Gastroesophageal sphincter (tissue), 4 donors: ENCODE results near the gene LAMB4. TPM values are rescaled to one million over a fixed set of nuclear protein-coding genes. Genes with fewer than 3 reads are reported as not detected.

Experiments used
- ATAC-seq: fragments of 150-250 bp; one replicate; pipeline ENCODE4 v1.9.1; 2016; ENCODE audit warnings: mild to moderate bottlenecking, moderate library complexity
- H3K27ac ChIP-seq, 4 donors: fragments of 200-600 bp; sonication (generic) in 3 of 4; 1 replicate in 3 of 4; 2 replicates in 1 of 4; pipeline ENCODE4 v1.5.1; 2016 to 2019
- H3K27me3 ChIP-seq: fragments of 200-600 bp; sonication (generic); one replicate; pipeline ENCODE4 v1.5.1; 2019
- H3K36me3 ChIP-seq, 2 donors: fragments of 200-600 bp; sonication (generic); one replicate each; pipeline ENCODE4 v1.5.1; 2019; ENCODE audit warnings: control low read depth in 1 of 2
- H3K4me1 ChIP-seq, 3 donors: fragments of 200-600 bp; sonication (generic); 1 replicate in 2 of 3; 2 replicates in 1 of 3; pipeline ENCODE4 v1.5.1; 2016 to 2019; ENCODE audit warnings: control low read depth in 2 of 3
- H3K4me3 ChIP-seq, 2 donors: fragments of 200-600 bp; sonication (generic); one replicate each; pipeline ENCODE4 v1.5.1; 2019; ENCODE audit warnings: mild to moderate bottlenecking in 1 of 2, moderate library complexity in 1 of 2
- H3K9me3 ChIP-seq, 3 donors: fragments of 200-600 bp; sonication (generic); one replicate each; pipeline ENCODE4 v1.5.1; 2017 to 2019; ENCODE audit warnings: control low read depth in 2 of 3
- CTCF ChIP-seq, 4 experiments: fragments of 200-600 bp in 2 of 4; fragments of 450-650 bp in 2 of 4; sonication (generic) in 1 of 4; IDR thresholded peaks; one replicate each; pipeline ENCODE4 v1.5.1; 2017 to 2019; ENCODE audit warnings: antibody characterized with exemption in 4 of 4, mild to moderate bottlenecking in 2 of 4, moderate library complexity in 2 of 4
- EP300 ChIP-seq: sonication (generic); formaldehyde crosslinking; IDR thresholded peaks from one replicate; pipeline ENCODE4 v1.6.1; 2017; ENCODE audit warnings: antibody characterized with exemption, mild to moderate bottlenecking
- POLR2A ChIP-seq, 2 donors: fragments of 450-650 bp; IDR thresholded peaks; one replicate each; pipeline ENCODE4 v1.6.1; 2017; ENCODE audit warnings: antibody characterized with exemption in 2 of 2, mild to moderate bottlenecking in 2 of 2, moderate library complexity in 1 of 2
- POLR2AphosphoS5 ChIP-seq: sonication (generic); formaldehyde crosslinking; IDR thresholded peaks from one replicate; pipeline ENCODE4 v1.6.1; 2017; ENCODE audit warnings: antibody characterized with exemption
- WGBS, 2 donors: methylation state at CpG; one replicate each; pipeline ENCODE4 v1.1.5; 2018; ENCODE audit warnings: low coverage in 1 of 2; 5-methylcytosine and 5-hydroxymethylcytosine counted together
- total RNA-seq, 4 donors: library from RNA; depleted of rRNA; stranded (reverse); fragments of >200 nt; gene quantifications; one replicate each; pipeline ENCODE4 v1.1.0, GENCODE V29; 2016

The LAMB4 gene
- total RNA-seq, 4 donors from 2014 or later, result 0.23 to 0.82 TPM; not detected in 2

GRCh38 chr7:108027239-108027638 lies 102.9 kb downstream of the LAMB4 start:
- no peak for ATAC-seq
- no peaks in the 10 kb centered on the region for H3K36me3 ChIP-seq
- H3K9me3 ChIP-seq, result no peaks in the 10 kb centered on the region
- 44 to 67% methylated on average over 1 of the region's 1 CpG for WGBS, 2 donors
- peaks cover 0 to 34% (median 0%) of the 10 kb centered on the region in 3 donors for H3K4me1 ChIP-seq
- no peaks in the 10 kb centered on the region for H3K27me3 ChIP-seq
- TF ChIP-seq EP300 (no peak), CTCF (IDR thresholded peaks at IDR 0.05) (no peak), POLR2AphosphoS5 (no peak), POLR2A (IDR thresholded peaks at IDR 0.05) (no peak)
- H3K27ac ChIP-seq, result no peak overlapping the region
- no peak overlapping the region for H3K4me3 ChIP-seq

- H3K27ac ChIP-seq, result no peak overlapping the region
- no peak overlapping the region for H3K4me3 ChIP-seq
- 78 to 92% methylated on average over 2 to 3 of the region's 3 CpGs for WGBS, 2 donors
Measured at GRCh38 chr7:108026647-108027046, 103.5 kb downstream of the LAMB4 start.

DNA sequence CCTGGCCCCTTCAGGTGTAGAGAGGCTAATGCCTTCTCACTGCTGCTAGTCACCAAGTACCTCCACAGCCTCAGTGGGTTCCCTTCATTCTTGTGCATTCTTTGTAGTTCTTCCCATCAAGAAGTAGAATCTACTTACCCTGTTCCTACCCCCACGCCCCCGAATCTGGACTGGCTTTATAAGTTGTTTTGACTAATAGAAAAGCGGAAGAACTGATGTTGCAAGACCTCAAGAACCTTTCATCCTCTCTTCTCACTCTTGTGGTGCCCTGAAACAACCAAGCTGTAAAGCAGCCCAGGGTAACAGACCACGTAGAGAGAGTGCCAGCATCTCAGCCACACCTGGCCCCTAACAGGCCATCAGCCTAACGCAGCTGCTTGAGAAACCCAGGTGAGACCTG lies 104.0 kb downstream of the LAMB4 start:
- H3K4me1 ChIP-seq, result peaks cover 0 to 34% (median 0%) of the 10 kb centered on the region in 3 donors
- no peaks in the 10 kb centered on the region for H3K27me3 ChIP-seq
- no peaks in the 10 kb centered on the region for H3K36me3 ChIP-seq
- 97 to 100% methylated on average over 2 to 5 of the region's 5 CpGs for WGBS, 2 donors
- H3K9me3 ChIP-seq, result no peaks in the 10 kb centered on the region
- H3K4me3 ChIP-seq, result no peak overlapping the region
- TF ChIP-seq CTCF (IDR thresholded peaks at IDR 0.05) (no peak), POLR2AphosphoS5 (no peak), POLR2A (IDR thresholded peaks at IDR 0.05) (no peak), EP300 (no peak)
- no peak for ATAC-seq
- H3K27ac ChIP-seq, result no peak overlapping the region

More at GRCh38 chr7:108026647-108027046, 103.5 kb downstream of the LAMB4 start:
- Histone ChIP-seq H3K4me1 (peaks cover 0 to 34% (median 0%) of the 10 kb centered on the region in 3 donors), H3K9me3 (no peaks in the 10 kb centered on the region), H3K36me3 (no peaks in the 10 kb centered on the region), H3K27me3 (no peaks in the 10 kb centered on the region)
- ATAC-seq, result no peak
- TF ChIP-seq POLR2A (IDR thresholded peaks at IDR 0.05) (no peak), EP300 (no peak), POLR2AphosphoS5 (no peak), CTCF (IDR thresholded peaks at IDR 0.05) (no peak)

- no peak for ATAC-seq
- TF ChIP-seq POLR2A (IDR thresholded peaks at IDR 0.05), result no peak
- TF ChIP-seq CTCF (IDR thresholded peaks at IDR 0.05), result no peak
- no peak for TF ChIP-seq EP300
- no peak for TF ChIP-seq POLR2AphosphoS5
- WGBS, 2 donors, result 89 to 93% methylated on average over 6 of the region's 6 CpGs
Measured at GRCh38 chr7:108024538-108024937, 105.6 kb downstream of the LAMB4 start.

DNA sequence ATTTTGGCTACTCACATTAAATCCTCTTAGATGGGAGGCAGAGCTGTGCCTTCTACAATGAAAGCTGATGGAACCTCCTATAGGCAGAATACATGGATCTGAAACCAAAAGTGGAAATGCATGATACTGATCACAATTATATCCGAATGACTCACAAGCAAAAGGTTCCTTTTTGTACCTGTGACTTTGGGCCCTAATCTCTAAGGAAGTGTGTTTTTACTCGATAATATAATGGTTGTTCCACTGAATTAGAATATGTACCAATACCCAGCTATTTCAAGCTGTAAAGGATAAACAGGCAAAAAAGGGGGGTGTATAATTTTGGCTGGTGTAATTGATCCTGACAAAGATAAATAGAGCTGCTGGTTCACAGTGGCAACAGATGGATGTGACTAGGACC lies 109.6 kb downstream of the LAMB4 start:
- 74 to 100% methylated on average over 2 of the region's 2 CpGs for WGBS, 2 donors
- Histone ChIP-seq H3K4me1 (peaks cover 0 to 36% (median 0%) of the 10 kb centered on the region in 3 donors), H3K4me3 (no peak overlapping the region), H3K9me3 (no peaks in the 10 kb centered on the region), H3K36me3 (no peaks in the 10 kb centered on the region), H3K27me3 (no peaks in the 10 kb centered on the region), H3K27ac (no peak overlapping the region)
- no peak for ATAC-seq
- TF ChIP-seq EP300 (no peak), CTCF (IDR thresholded peaks at IDR 0.05) (no peak), POLR2A (IDR thresholded peaks at IDR 0.05) (no peak), POLR2AphosphoS5 (no peak)

More at GRCh38 chr7:108024538-108024937, 105.6 kb downstream of the LAMB4 start:
- Histone ChIP-seq H3K36me3 (no peaks in the 10 kb centered on the region), H3K27ac (peak overlapping the region in 2 of 4 donors; percentile 14 to 45), H3K9me3 (no peaks in the 10 kb centered on the region), H3K4me1 (peaks cover 0 to 34% (median 0%) of the 10 kb centered on the region in 3 donors), H3K27me3 (no peaks in the 10 kb centered on the region), H3K4me3 (no peak overlapping the region)
